OCI-LY1 (cell line): ENCODE data around the gene DRAP1.

Source experiments
- H2AFZ ChIP-seq: fragments of 200-600 bp; sonication (generic), shearing (Covaris generic); 2 replicates; pipeline ENCODE4 v1.6.0; 2014; ENCODE audit warnings: antibody characterized with exemption, mild to moderate bottlenecking, low read length
- H3F3A ChIP-seq: fragments of 200-600 bp; sonication (generic), shearing (Covaris generic); 2 replicates; pipeline ENCODE4 v1.6.0; 2014; ENCODE audit warnings: mild to moderate bottlenecking, antibody characterized with exemption, low read length, moderate library complexity; ENCODE audit not compliant: insufficient read depth
- H3K27ac ChIP-seq: fragments of 200-600 bp; sonication (generic); 2 replicates; pipeline ENCODE4 v1.5.1; 2014; ENCODE audit warnings: low read length, mixed run types, mild to moderate bottlenecking, low read depth; ENCODE audit not compliant: poor library complexity, severe bottlenecking
- H3K27me3 ChIP-seq: fragments of 200-600 bp; sonication (generic); 2 replicates; pipeline ENCODE4 v1.6.0; 2014; ENCODE audit warnings: antibody characterized with exemption, mild to moderate bottlenecking, low read length, moderate library complexity; ENCODE audit not compliant: insufficient read depth
- H3K36me3 ChIP-seq: fragments of 200-600 bp; sonication (generic); 2 replicates; pipeline ENCODE4 v1.6.1; 2014; ENCODE audit warnings: mild to moderate bottlenecking, antibody characterized with exemption, low read length, moderate library complexity, mixed read lengths; ENCODE audit not compliant: insufficient read depth
- H3K4me1 ChIP-seq: fragments of 200-600 bp; sonication (generic); 2 replicates; pipeline ENCODE4 v1.5.1; 2014; ENCODE audit warnings: mild to moderate bottlenecking, low read length, moderate library complexity; ENCODE audit not compliant: insufficient read depth, severe bottlenecking
- H3K4me2 ChIP-seq: fragments of 200-600 bp; sonication (generic), shearing (Covaris generic); 2 replicates; pipeline ENCODE4 v1.6.1; 2014; ENCODE audit warnings: low read length
- H3K4me3 ChIP-seq: fragments of 200-600 bp; sonication (generic); 2 replicates; pipeline ENCODE4 v1.5.1; 2014; ENCODE audit warnings: low read length, low read depth, mild to moderate bottlenecking, mixed read lengths; ENCODE audit not compliant: poor library complexity, severe bottlenecking
- H3K79me2 ChIP-seq: fragments of 200-600 bp; shearing (Covaris generic); 2 replicates; pipeline ENCODE4 v1.6.1; 2016; ENCODE audit warnings: mixed run types, low read length, mixed read lengths; ENCODE audit not compliant: insufficient read depth
- H3K9ac ChIP-seq: fragments of 200-600 bp; sonication (generic), shearing (Covaris generic); 2 replicates; pipeline ENCODE4 v1.6.1; 2014; ENCODE audit warnings: mild to moderate bottlenecking, low read length, mixed read lengths
- H3K9me2 ChIP-seq: fragments of 200-600 bp; sonication (generic), shearing (Covaris generic); 2 replicates; pipeline ENCODE4 v1.6.1; 2014; ENCODE audit warnings: low read depth, mild to moderate bottlenecking, low read length, mixed read lengths
- H3K9me3 ChIP-seq: fragments of 200-600 bp; shearing (Covaris generic); 2 replicates; pipeline ENCODE4 v1.6.1; 2014; ENCODE audit warnings: low read length, mixed read lengths
- H4K20me1 ChIP-seq: fragments of 200-600 bp; sonication (generic), shearing (Covaris generic); 2 replicates; pipeline ENCODE4 v1.6.0; 2016; ENCODE audit warnings: mild to moderate bottlenecking, low read length; ENCODE audit not compliant: insufficient read depth
- CTCF ChIP-seq: fragments of 200-600 bp; sonication (generic), shearing (Covaris generic); IDR thresholded peaks from 2 replicates; pipeline ENCODE4 v1.5.1; 2017; ENCODE audit warnings: mild to moderate bottlenecking, antibody characterized with exemption, low read length, moderate library complexity, mixed read lengths
- EZH2 ChIP-seq: fragments of 200-600 bp; sonication (generic), shearing (Covaris generic); IDR thresholded peaks from 2 replicates; pipeline ENCODE4 v1.8.0; 2017; ENCODE audit warnings: borderline replicate concordance, mixed run types, mild to moderate bottlenecking, antibody characterized with exemption, low read length, moderate library complexity, mixed read lengths

Gene DRAP1

GRCh38 chr11:65958291-65958690 lies 39.1 kb downstream of the DRAP1 start:
- Histone ChIP-seq H3K79me2 (peaks cover 13% of the 10 kb centered on the region), H3K4me3 (no peak overlapping the region), H3K27me3 (no peaks in the 10 kb centered on the region), H3K27ac (no peak overlapping the region), H2AFZ (no peak overlapping the region), H3F3A (no peaks in the 10 kb centered on the region; the same call in 1 of the 2 replicates), H3K9me2 (no peaks in the 10 kb centered on the region), H3K4me2 (no peak overlapping the region), H3K36me3 (no peaks in the 10 kb centered on the region), H4K20me1 (no peaks in the 10 kb centered on the region), H3K4me1 (peaks cover 27% of the 10 kb centered on the region), H3K9me3 (no peaks in the 10 kb centered on the region), H3K9ac (no peak overlapping the region)
- TF ChIP-seq EZH2 (no peak), CTCF (no peak)

- no peak overlapping the region for H3K9ac ChIP-seq
- no peaks in the 10 kb centered on the region for H3K9me3 ChIP-seq
- no peaks in the 10 kb centered on the region for H3K27me3 ChIP-seq
- TF ChIP-seq CTCF (no peak), EZH2 (no peak)
- no peaks in the 10 kb centered on the region for H4K20me1 ChIP-seq
- H3K4me1 ChIP-seq = peaks cover 33% of the 10 kb centered on the region
- H3K4me3 ChIP-seq = no peak overlapping the region
- H3K4me2 ChIP-seq = no peak overlapping the region
- no peak overlapping the region for H2AFZ ChIP-seq
- no peaks in the 10 kb centered on the region for H3K9me2 ChIP-seq
- peaks cover 2% of the 10 kb centered on the region; the same call in 1 of the 2 replicates for H3K36me3 ChIP-seq
- peaks cover 13% of the 10 kb centered on the region for H3K79me2 ChIP-seq
- no peaks in the 10 kb centered on the region; the same call in 1 of the 2 replicates for H3F3A ChIP-seq
- H3K27ac ChIP-seq = no peak overlapping the region
Measured at GRCh38 chr11:65958774-65959420, 39.7 kb downstream of the DRAP1 start.

DNA sequence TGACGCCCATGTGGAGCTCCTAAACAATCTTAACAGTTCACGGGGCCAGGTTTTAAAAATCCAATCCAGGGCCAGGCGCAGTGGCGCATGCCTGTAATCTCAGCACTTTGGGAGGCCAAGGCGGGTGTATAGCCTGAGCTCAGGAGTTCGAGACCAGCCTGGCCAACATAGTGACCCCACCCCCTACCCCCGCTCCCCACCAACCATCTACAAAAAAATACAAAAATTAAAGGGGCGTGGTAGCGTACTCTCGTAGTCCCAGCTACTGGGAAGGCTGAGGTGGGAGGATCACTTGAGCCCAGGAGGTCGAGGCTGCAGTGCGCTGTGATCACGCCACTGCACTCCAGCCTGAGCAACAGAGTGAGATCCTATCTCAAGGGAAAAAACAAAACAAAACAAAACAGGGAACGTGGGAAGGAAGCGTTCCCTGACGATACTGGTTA lies 41.6 kb downstream of the DRAP1 start:
- Histone ChIP-seq H3K9ac (peak overlapping the region; percentile 100), H3K9me3 (no peaks in the 10 kb centered on the region), H3K9me2 (no peaks in the 10 kb centered on the region), H3K4me2 (peak overlapping the region; percentile 99), H3K4me1 (peaks cover 33% of the 10 kb centered on the region), H4K20me1 (no peaks in the 10 kb centered on the region), H3K79me2 (peaks cover 13% of the 10 kb centered on the region), H3K27me3 (no peaks in the 10 kb centered on the region), H3K36me3 (peaks cover 22% of the 10 kb centered on the region), H3K27ac (peak overlapping the region; percentile 70), H3K4me3 (peak overlapping the region; percentile 100), H3F3A (no peaks in the 10 kb centered on the region; the same call in 1 of the 2 replicates), H2AFZ (0 out of 2 replicates have a peak overlapping the region, but pooled peaks have one; percentile 23)
- TF ChIP-seq EZH2 (no peak), CTCF (no peak)
